Sigmoid colon (tissue), 4 donors: ENCODE results near the gene GOLGA8A.

Experiments
- EP300 ChIP-seq, 4 donors: sonication (generic); formaldehyde crosslinking; IDR thresholded peaks; one replicate each; pipeline ENCODE4 v1.6.1; 2017; ENCODE audit warnings: antibody characterized with exemption in 4 of 4
- POLR2A ChIP-seq, 2 donors: fragments of 450-650 bp; IDR thresholded peaks; one replicate each; pipeline ENCODE4 v1.6.1; 2016; ENCODE audit warnings: antibody characterized with exemption in 2 of 2, mild to moderate bottlenecking in 2 of 2, moderate library complexity in 2 of 2
- POLR2AphosphoS5 ChIP-seq, 4 donors: sonication (generic); formaldehyde crosslinking; IDR thresholded peaks; one replicate each; pipeline ENCODE4 v1.6.1; 2017; ENCODE audit warnings: antibody characterized with exemption in 4 of 4
- TF ChIP-seq, protein P1 (sequence below), 4 experiments: fragments of 450-650 bp in 3 of 4; fragments of 200-600 bp in 1 of 4; IDR thresholded peaks; one replicate each; pipeline ENCODE4 v1.5.1; 2016 to 2019; ENCODE audit warnings: antibody characterized with exemption in 4 of 4, mild to moderate bottlenecking in 3 of 4, moderate library complexity in 2 of 4

DNA sequence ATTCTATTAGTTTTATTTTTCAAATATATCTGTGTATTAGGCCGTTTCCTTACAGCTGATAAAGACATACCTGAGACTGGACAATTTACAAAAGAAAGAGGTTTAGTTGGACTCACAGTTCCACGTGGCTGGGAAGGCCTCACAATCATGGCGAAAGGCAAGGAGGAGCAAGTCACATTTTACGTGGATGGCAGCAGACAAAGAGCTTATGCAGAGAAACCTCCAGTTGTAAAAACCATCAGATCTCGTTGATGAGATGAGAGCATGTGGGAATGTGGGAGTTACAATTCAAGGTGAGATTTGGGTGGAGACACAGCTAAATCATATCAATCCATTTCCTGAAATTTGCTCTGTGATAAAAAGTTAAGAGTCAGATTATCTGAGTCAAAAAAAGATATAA is 2.3 kb upstream of the GOLGA8A start:
- TF ChIP-seq, protein P1, sequence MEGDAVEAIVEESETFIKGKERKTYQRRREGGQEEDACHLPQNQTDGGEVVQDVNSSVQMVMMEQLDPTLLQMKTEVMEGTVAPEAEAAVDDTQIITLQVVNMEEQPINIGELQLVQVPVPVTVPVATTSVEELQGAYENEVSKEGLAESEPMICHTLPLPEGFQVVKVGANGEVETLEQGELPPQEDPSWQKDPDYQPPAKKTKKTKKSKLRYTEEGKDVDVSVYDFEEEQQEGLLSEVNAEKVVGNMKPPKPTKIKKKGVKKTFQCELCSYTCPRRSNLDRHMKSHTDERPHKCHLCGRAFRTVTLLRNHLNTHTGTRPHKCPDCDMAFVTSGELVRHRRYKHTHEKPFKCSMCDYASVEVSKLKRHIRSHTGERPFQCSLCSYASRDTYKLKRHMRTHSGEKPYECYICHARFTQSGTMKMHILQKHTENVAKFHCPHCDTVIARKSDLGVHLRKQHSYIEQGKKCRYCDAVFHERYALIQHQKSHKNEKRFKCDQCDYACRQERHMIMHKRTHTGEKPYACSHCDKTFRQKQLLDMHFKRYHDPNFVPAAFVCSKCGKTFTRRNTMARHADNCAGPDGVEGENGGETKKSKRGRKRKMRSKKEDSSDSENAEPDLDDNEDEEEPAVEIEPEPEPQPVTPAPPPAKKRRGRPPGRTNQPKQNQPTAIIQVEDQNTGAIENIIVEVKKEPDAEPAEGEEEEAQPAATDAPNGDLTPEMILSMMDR (IDR thresholded peaks at IDR 0.05) = no peak
- no peak for TF ChIP-seq EP300 (IDR thresholded peaks at IDR 0.05)
- TF ChIP-seq POLR2A (IDR thresholded peaks at IDR 0.05) = no peak
- TF ChIP-seq POLR2AphosphoS5 (IDR thresholded peaks at IDR 0.05) = no peak
